ENCODE results near the gene RRP1B.
"Not testable (repeated sequence)": the region's sequence is repeated elsewhere in the genome, so short reads cannot be mapped to it uniquely, and the experiment has no call there.

Gene RRP1B

GRCh38 chr21:43639470-43640353, 19.6 kb upstream of the RRP1B start:
- in situ Hi-C loops (cut with HindIII; ENCODE audit: low sequenced_read_pairs) = no loop called here

- in situ Hi-C loops (cut with HindIII; ENCODE audit: low sequenced_read_pairs) = no loop called here
Measured at GRCh38 chr21:43640400-43640799, 19.0 kb upstream of the RRP1B start.

- in situ Hi-C loops (cut with HindIII; ENCODE audit: low sequenced_read_pairs) = no loop called here
Measured at GRCh38 chr21:43643193-43643592, 16.2 kb upstream of the RRP1B start.

- in situ Hi-C loops (cut with HindIII; ENCODE audit: low sequenced_read_pairs) = no loop called here
Measured at GRCh38 chr21:43644071-43644470, 15.3 kb upstream of the RRP1B start.

- in situ Hi-C loops (cut with HindIII; ENCODE audit: low sequenced_read_pairs) = no loop called here
Measured at GRCh38 chr21:43644609-43645008, 14.8 kb upstream of the RRP1B start.

- in situ Hi-C loops (cut with HindIII; ENCODE audit: low sequenced_read_pairs) = no loop called here
Measured at GRCh38 chr21:43645136-43645891, 14.0 kb upstream of the RRP1B start.

- in situ Hi-C loops (cut with HindIII; ENCODE audit: low sequenced_read_pairs) = no loop called here
Measured at GRCh38 chr21:43645976-43646375, 13.4 kb upstream of the RRP1B start.

- in situ Hi-C loops (cut with HindIII; ENCODE audit: low sequenced_read_pairs) = no loop called here
Measured at GRCh38 chr21:43646550-43647260, 12.7 kb upstream of the RRP1B start.

- in situ Hi-C loops (cut with HindIII; ENCODE audit: low sequenced_read_pairs) = no loop called here
Measured at GRCh38 chr21:43648171-43648570, 11.2 kb upstream of the RRP1B start.

- in situ Hi-C loops (cut with HindIII; ENCODE audit: low sequenced_read_pairs) = not testable (repeated sequence)
Measured at GRCh38 chr21:43651926-43652325, 7.4 kb upstream of the RRP1B start.

GRCh38 chr21:43652616-43653015, 6.7 kb upstream of the RRP1B start:
- in situ Hi-C loops (cut with HindIII; ENCODE audit: low sequenced_read_pairs) = no loop called here

GRCh38 chr21:43653626-43654025, 5.7 kb upstream of the RRP1B start:
- in situ Hi-C loops (cut with HindIII; ENCODE audit: low sequenced_read_pairs) = no loop called here

- in situ Hi-C loops (cut with HindIII; ENCODE audit: low sequenced_read_pairs) = no loop called here
Measured at GRCh38 chr21:43654806-43655489, 4.4 kb upstream of the RRP1B start.

GRCh38 chr21:43657355-43658087, 1.8 kb upstream of the RRP1B start:
- in situ Hi-C loops (cut with HindIII; ENCODE audit: low sequenced_read_pairs) = no loop called here

- in situ Hi-C loops (cut with HindIII; ENCODE audit: low sequenced_read_pairs) = no loop called here
Measured at GRCh38 chr21:43658088-43658741, 1.1 kb upstream of the RRP1B start.

- in situ Hi-C loops (cut with HindIII; ENCODE audit: low sequenced_read_pairs) = no loop called here
Measured at GRCh38 chr21:43658769-43659135, 608 bp upstream of the RRP1B start.

GRCh38 chr21:43662286-43662685, 2.9 kb downstream of the RRP1B start:
- in situ Hi-C loops (cut with HindIII; ENCODE audit: low sequenced_read_pairs) = no loop called here

- in situ Hi-C loops (cut with HindIII; ENCODE audit: low sequenced_read_pairs) = no loop called here
Measured at GRCh38 chr21:43663033-43663432, 3.7 kb downstream of the RRP1B start.

GRCh38 chr21:43664358-43664757, 5.0 kb downstream of the RRP1B start:
- in situ Hi-C loops (cut with HindIII; ENCODE audit: low sequenced_read_pairs) = no loop called here

GRCh38 chr21:43665879-43666278, 6.5 kb downstream of the RRP1B start:
- in situ Hi-C loops (cut with HindIII; ENCODE audit: low sequenced_read_pairs) = no loop called here

Data from endothelial cell of hepatic sinusoid (primary cell).